Astrocyte (in vitro differentiated cells and primary cell): Measurements from ENCODE around the gene CDK14.

Experiments
- EZH2 ChIP-seq: IDR thresholded peaks from 2 replicates; pipeline ENCODE4 v1.6.1; 2012; ENCODE audit warnings: mild to moderate bottlenecking, low read length, inconsistent platforms; ENCODE audit not compliant: insufficient read depth
- TF ChIP-seq, protein P1 (sequence below): IDR thresholded peaks from 2 replicates; pipeline ENCODE4 v1.5.1; 2011; ENCODE audit warnings: low read depth, mild to moderate bottlenecking, inconsistent platforms, low read length, moderate library complexity; ENCODE audit not compliant: insufficient read depth

GRCh38 chr7:90896458-90896857 is 300.3 kb downstream of the CDK14 start:
- TF ChIP-seq, protein P1, sequence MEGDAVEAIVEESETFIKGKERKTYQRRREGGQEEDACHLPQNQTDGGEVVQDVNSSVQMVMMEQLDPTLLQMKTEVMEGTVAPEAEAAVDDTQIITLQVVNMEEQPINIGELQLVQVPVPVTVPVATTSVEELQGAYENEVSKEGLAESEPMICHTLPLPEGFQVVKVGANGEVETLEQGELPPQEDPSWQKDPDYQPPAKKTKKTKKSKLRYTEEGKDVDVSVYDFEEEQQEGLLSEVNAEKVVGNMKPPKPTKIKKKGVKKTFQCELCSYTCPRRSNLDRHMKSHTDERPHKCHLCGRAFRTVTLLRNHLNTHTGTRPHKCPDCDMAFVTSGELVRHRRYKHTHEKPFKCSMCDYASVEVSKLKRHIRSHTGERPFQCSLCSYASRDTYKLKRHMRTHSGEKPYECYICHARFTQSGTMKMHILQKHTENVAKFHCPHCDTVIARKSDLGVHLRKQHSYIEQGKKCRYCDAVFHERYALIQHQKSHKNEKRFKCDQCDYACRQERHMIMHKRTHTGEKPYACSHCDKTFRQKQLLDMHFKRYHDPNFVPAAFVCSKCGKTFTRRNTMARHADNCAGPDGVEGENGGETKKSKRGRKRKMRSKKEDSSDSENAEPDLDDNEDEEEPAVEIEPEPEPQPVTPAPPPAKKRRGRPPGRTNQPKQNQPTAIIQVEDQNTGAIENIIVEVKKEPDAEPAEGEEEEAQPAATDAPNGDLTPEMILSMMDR, result no peak
- no peak for TF ChIP-seq EZH2
